Measurements from ENCODE around the gene CPOX. TPM values are rescaled to one million over a fixed set of nuclear protein-coding genes. Genes with fewer than 3 reads are reported as not detected.
A peak's percentile ranks its signal among the peaks of the same experiment; 100 is the strongest.

CPOX gene
- total RNA-seq, 1 donor from 2014 or later, result 18.0 TPM

- H3K36me3 ChIP-seq, result peaks cover 15% of the 10 kb centered on the region
- intact Hi-C loops (cut with DNase I), result no loop called here
- H3K4me1 ChIP-seq, result no peaks in the 10 kb centered on the region
- no peak for TF ChIP-seq CTCF (IDR thresholded peaks at IDR 0.05)
- H3K4me3 ChIP-seq, result no peak overlapping the region
- no peak overlapping the region for H3K27ac ChIP-seq
- no peaks in the 10 kb centered on the region for H3K27me3 ChIP-seq (ENCODE audit: low read depth)
- ATAC-seq (no peak), DNase-seq (no peak)
- H3K9me3 ChIP-seq, result no peaks in the 10 kb centered on the region
These were observed 19.3 kb downstream of the CPOX start for GRCh38 chr3:98574132-98574531.

GRCh38 chr3:98573181-98573728, 20.2 kb downstream of the CPOX start:
- ATAC-seq (no peak), DNase-seq (no peak)
- Histone ChIP-seq H3K4me1 (no peaks in the 10 kb centered on the region), H3K27me3 (ENCODE audit: low read depth) (no peaks in the 10 kb centered on the region), H3K36me3 (peaks cover 6% of the 10 kb centered on the region), H3K4me3 (no peak overlapping the region), H3K27ac (no peak overlapping the region), H3K9me3 (no peaks in the 10 kb centered on the region)
- intact Hi-C loops (cut with DNase I), result no loop called here
- peak; percentile 18 for TF ChIP-seq CTCF (IDR thresholded peaks at IDR 0.05)

- DNase-seq (no peak), ATAC-seq (no peak)
- no peaks in the 10 kb centered on the region for H3K9me3 ChIP-seq
- TF ChIP-seq CTCF (IDR thresholded peaks at IDR 0.05), result no peak
- no peak overlapping the region for H3K4me3 ChIP-seq
- H3K27ac ChIP-seq, result no peak overlapping the region
- no peaks in the 10 kb centered on the region for H3K36me3 ChIP-seq
- H3K27me3 ChIP-seq (ENCODE audit: low read depth), result no peaks in the 10 kb centered on the region
- no peaks in the 10 kb centered on the region for H3K4me1 ChIP-seq
- intact Hi-C loops (cut with DNase I), result no loop called here
These were observed 25.0 kb downstream of the CPOX start for GRCh38 chr3:98568402-98568801.

- intact Hi-C loops (cut with DNase I), result no loop called here
- no peak for ATAC-seq
- no peak for DNase-seq
These were observed 25.6 kb downstream of the CPOX start for GRCh38 chr3:98567666-98568270.

GRCh38 chr3:98565843-98566242, 27.6 kb downstream of the CPOX start:
- Histone ChIP-seq H3K27ac (no peak overlapping the region), H3K4me1 (no peaks in the 10 kb centered on the region), H3K36me3 (no peaks in the 10 kb centered on the region), H3K4me3 (no peak overlapping the region), H3K9me3 (no peaks in the 10 kb centered on the region), H3K27me3 (ENCODE audit: low read depth) (no peaks in the 10 kb centered on the region)
- intact Hi-C loops (cut with DNase I), result no loop called here
- TF ChIP-seq CTCF (IDR thresholded peaks at IDR 0.05), result no peak
- ATAC-seq (no peak), DNase-seq (no peak)

More at GRCh38 chr3:98567666-98568270, 25.6 kb downstream of the CPOX start:
- Histone ChIP-seq H3K4me3 (no peak overlapping the region), H3K36me3 (no peaks in the 10 kb centered on the region), H3K27ac (no peak overlapping the region), H3K27me3 (ENCODE audit: low read depth) (no peaks in the 10 kb centered on the region), H3K4me1 (no peaks in the 10 kb centered on the region), H3K9me3 (no peaks in the 10 kb centered on the region)
- no peak for TF ChIP-seq CTCF (IDR thresholded peaks at IDR 0.05)

All from lower lobe of right lung (tissue), 2 donors.